Fibroblast of lung (primary cell): ENCODE measurements around the gene CPLANE2. TPM values are rescaled to one million over a fixed set of nuclear protein-coding genes. Genes with fewer than 3 reads are reported as not detected.
"Not testable (repeated sequence)": the region's sequence is repeated elsewhere in the genome, so short reads cannot be mapped to it uniquely, and the experiment has no call there.

Experiments used
- DNase-seq, 2 donors: peaks; one replicate each; pipeline versions ENCODE4 v3.0.0 to v3.0.0-alpha.2; 2010; ENCODE audit warnings: low read depth in 2 of 2
- H2AFZ ChIP-seq: 2 replicates; pipeline ENCODE4 v1.5.1; 2012; ENCODE audit warnings: low read length, control low read depth, inconsistent platforms
- H3K27ac ChIP-seq: 2 replicates; pipeline ENCODE4 v1.5.1; 2011; ENCODE audit warnings: low read length, control low read depth; ENCODE audit not compliant: insufficient read depth
- H3K27me3 ChIP-seq: 2 replicates; pipeline ENCODE4 v1.5.1; 2011; ENCODE audit warnings: mild to moderate bottlenecking, low read length; ENCODE audit not compliant: control insufficient read depth, insufficient read depth
- H3K36me3 ChIP-seq: 2 replicates; pipeline ENCODE4 v1.5.1; 2011; ENCODE audit warnings: low read length; ENCODE audit not compliant: control insufficient read depth, insufficient read depth
- H3K4me1 ChIP-seq: 2 replicates; pipeline ENCODE4 v1.5.1; 2011; ENCODE audit warnings: low read length; ENCODE audit not compliant: control insufficient read depth, insufficient read depth; ENCODE audit errors: extremely low read depth
- H3K4me2 ChIP-seq: 2 replicates; pipeline ENCODE4 v1.5.1; 2011; ENCODE audit warnings: low read length, control low read depth; ENCODE audit not compliant: insufficient read depth; ENCODE audit errors: extremely low read depth
- H3K4me3 ChIP-seq, 4 experiments: fragments of 200-600 bp in 1 of 4; sonication (generic) in 1 of 4; replicated peaks in 1 of 4; 2 replicates each; pipeline ENCODE4 v1.5.1; 2011 to 2016; ENCODE audit warnings: low read length in 4 of 4, low read depth in 3 of 4, mild to moderate bottlenecking in 3 of 4, control low read depth in 2 of 4, inconsistent platforms in 1 of 4, mixed read lengths in 1 of 4; ENCODE audit not compliant: insufficient read depth in 1 of 4; ENCODE audit errors: control extremely low read depth in 1 of 4
- H3K79me2 ChIP-seq: 2 replicates; pipeline ENCODE4 v1.5.1; 2012; ENCODE audit warnings: mild to moderate bottlenecking, low read length, inconsistent platforms; ENCODE audit not compliant: control insufficient read depth, insufficient read depth
- H3K9ac ChIP-seq: 2 replicates; pipeline ENCODE4 v1.5.1; 2011; ENCODE audit warnings: mild to moderate bottlenecking, low read length, control low read depth; ENCODE audit not compliant: insufficient read depth
- H3K9me3 ChIP-seq: 2 replicates; pipeline ENCODE4 v1.5.1; 2012; ENCODE audit warnings: low read depth, low read length; ENCODE audit not compliant: control insufficient read depth, insufficient read depth
- H4K20me1 ChIP-seq: 2 replicates; pipeline ENCODE4 v1.5.1; 2011; ENCODE audit warnings: low read length; ENCODE audit not compliant: control insufficient read depth, insufficient read depth; ENCODE audit errors: extremely low read depth
- CTCF ChIP-seq, 2 donors: IDR thresholded peaks in 1 of 2; conservative IDR thresholded peaks in 1 of 2; 1 replicate in 1 of 2; 2 replicates in 1 of 2; pipeline ENCODE4 v1.5.1; 2011 to 2012; ENCODE audit warnings: low read length in 2 of 2, control low read depth in 1 of 2, inconsistent platforms in 1 of 2, low read depth in 1 of 2, mild to moderate bottlenecking in 1 of 2
- EZH2 ChIP-seq: IDR thresholded peaks from 2 replicates; pipeline ENCODE4 v1.5.1; 2012; ENCODE audit warnings: low read length, control low read depth, mild to moderate bottlenecking; ENCODE audit errors: missing control alignments
- polyA plus RNA-seq, 2 donors: library from polyadenylated mRNA; depleted of rRNA in 1 of 2; stranded (reverse) in 1 of 2; unstranded in 1 of 2; fragments of >200 nt; gene quantifications; 2 replicates each; pipeline ENCODE4 v1.2.1, GENCODE V29; 2011 to 2012; ENCODE audit warnings: missing spikeins in 1 of 2
- total RNA-seq: library from RNA; depleted of rRNA; stranded (reverse); fragments of >200 nt; gene quantifications from 2 replicates; pipeline ENCODE4 v1.2.1, GENCODE V29; 2014

CPLANE2 gene
- total and polyA plus RNA-seq, 2 donors (not counting 1 experiment from before 2014, with no cell fraction given) = 4.0 to 19.2 TPM

DNA sequence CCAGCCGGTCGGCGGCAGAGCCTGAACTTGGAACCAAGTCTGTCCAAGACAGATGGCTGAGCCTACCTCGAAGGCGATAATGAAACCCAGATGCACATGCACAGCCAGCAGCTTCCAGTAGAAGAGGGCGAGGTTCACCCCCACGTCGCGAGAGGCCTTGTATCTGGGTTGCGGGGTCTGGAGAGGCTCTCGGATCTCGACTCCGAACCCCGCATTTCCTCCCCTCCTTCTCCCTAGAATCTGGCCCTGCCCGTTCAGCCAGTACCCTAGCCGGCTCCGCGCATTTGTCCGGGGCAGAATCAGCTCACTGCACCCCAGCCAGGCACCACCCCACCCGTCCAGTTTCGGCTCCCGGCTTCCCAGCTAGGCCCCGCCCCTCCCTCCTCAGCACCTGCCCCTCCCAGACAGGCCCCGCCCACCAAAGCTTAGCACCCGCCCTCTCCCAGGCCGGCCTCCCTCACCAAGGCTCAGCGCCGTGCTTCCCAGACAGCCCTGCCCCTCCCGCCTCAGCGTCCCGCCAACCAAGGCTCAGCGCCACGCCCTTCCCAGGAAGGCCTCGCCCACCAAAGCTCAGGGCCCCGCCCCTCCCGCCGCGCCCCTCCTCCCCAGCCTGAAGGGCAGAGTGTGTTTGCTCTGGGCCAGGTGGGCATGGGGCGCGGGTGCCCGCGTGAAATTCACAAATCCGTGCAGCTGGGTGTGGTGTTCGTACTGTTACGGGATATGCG, 19.8 kb downstream of the CPLANE2 start:
- TF ChIP-seq EZH2 (no peak), CTCF (conservative IDR thresholded peaks at IDR 0.05 in 1 of 2, IDR thresholded peaks at IDR 0.05 in 1 of 2; ENCODE audit: low read depth in 1 of 2, low read length in 2 of 2) (no peak)
- no peaks in the 10 kb centered on the region for H3K9me3 ChIP-seq
- H3K4me2 ChIP-seq = peak overlapping the region; percentile 78
- H3K36me3 ChIP-seq = no peaks in the 10 kb centered on the region
- peak; percentile 94 to 96 for DNase-seq
- H3K27ac ChIP-seq = no peak overlapping the region
- no peaks in the 10 kb centered on the region for H4K20me1 ChIP-seq
- H2AFZ ChIP-seq = peak overlapping the region; percentile 79
- H3K4me3 ChIP-seq = peak overlapping the region; percentile 33 to 61 (median 41)
- peak overlapping the region; percentile 41 for H3K9ac ChIP-seq
- no peaks in the 10 kb centered on the region for H3K79me2 ChIP-seq
- H3K4me1 ChIP-seq = peaks cover 4% of the 10 kb centered on the region
- peaks cover 7% of the 10 kb centered on the region for H3K27me3 ChIP-seq

- DNase-seq = peak; percentile 80 to 85
- Histone ChIP-seq H3K9ac (no peak overlapping the region), H3K27ac (no peak overlapping the region), H2AFZ (no peak overlapping the region), H3K79me2 (no peaks in the 10 kb centered on the region), H4K20me1 (no peaks in the 10 kb centered on the region), H3K9me3 (no peaks in the 10 kb centered on the region), H3K36me3 (no peaks in the 10 kb centered on the region), H3K4me3 (peak overlapping the region in 3 of 4 experiments; percentile 0 to 61 (median 33)), H3K4me1 (peaks cover 4% of the 10 kb centered on the region), H3K4me2 (peak overlapping the region; percentile 78), H3K27me3 (peaks cover 3% of the 10 kb centered on the region)
- TF ChIP-seq EZH2 (no peak), CTCF (conservative IDR thresholded peaks at IDR 0.05 in 1 of 2, IDR thresholded peaks at IDR 0.05 in 1 of 2; ENCODE audit: low read depth in 1 of 2, low read length in 2 of 2) (no peak)
Measured at GRCh38 chr1:16215882-16216753, 20.9 kb downstream of the CPLANE2 start.

DNA sequence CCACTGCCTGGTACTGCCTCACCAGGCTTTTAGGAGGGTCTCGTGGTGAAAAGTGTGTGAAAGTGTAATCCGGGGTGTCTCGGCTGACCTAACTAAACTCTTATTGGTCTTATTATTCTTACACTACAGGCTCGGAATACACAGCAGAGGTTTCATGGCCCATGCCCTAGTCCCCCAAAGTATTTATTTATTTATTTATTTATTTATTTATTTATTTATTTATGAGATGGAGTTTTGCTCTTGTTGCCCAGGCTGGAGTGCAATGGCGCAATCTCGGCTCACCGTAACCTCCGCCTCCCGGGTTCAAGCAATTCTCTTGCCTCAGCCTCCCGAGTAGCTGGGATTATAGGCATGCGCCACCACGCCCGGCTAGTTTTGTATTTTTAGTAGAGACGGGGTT, 21.7 kb downstream of the CPLANE2 start:
- not testable (repeated sequence) for H3K27me3 ChIP-seq, H3K4me2 ChIP-seq, H3K4me3 ChIP-seq, H3K27ac ChIP-seq, H4K20me1 ChIP-seq, H3K9ac ChIP-seq, H2AFZ ChIP-seq, H3K79me2 ChIP-seq, H3K36me3 ChIP-seq, DNase-seq, H3K9me3 ChIP-seq, H3K4me1 ChIP-seq

DNA sequence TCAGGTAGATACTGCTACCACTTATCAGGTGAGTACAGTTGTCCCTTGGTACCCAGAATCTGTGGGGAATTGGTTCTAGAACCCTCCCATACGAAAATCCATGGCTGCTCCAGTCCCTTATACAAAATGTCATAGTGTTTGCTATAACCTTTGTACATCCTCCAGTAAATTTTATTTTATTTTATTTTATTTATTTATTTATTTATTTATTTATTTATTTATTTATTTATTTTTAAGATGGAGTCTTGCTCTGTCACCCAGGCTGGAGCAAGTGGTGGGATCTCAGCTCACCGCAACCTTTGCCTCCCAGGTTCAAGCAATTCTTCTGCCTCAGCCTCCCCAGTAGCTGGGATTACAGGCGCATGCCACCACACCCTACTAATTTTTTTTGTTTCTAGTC, 23.4 kb downstream of the CPLANE2 start:
- H3K4me3 ChIP-seq, H3K27ac ChIP-seq, H3K36me3 ChIP-seq, H3K4me2 ChIP-seq, DNase-seq, H3K9me3 ChIP-seq, H3K9ac ChIP-seq, H4K20me1 ChIP-seq, H3K27me3 ChIP-seq, H3K4me1 ChIP-seq, H3K79me2 ChIP-seq, H2AFZ ChIP-seq: not testable (repeated sequence)
